Activated CD4-positive, alpha-beta T cell treated with anti-CD3 and anti-CD28 coated beads, Interleukin-2, amount 50 U/mL, for 4 hours (primary cell): ENCODE data around the gene SCP2.

Experiments used
- DNase-seq, 2 experiments: peaks; one replicate each; pipeline ENCODE4 v3.0.0-alpha.2; 2020

The SCP2 gene

GRCh38 chr1:53046930-53047329 lies 119.9 kb downstream of the SCP2 start:
- DNase-seq, result no peak

- no peak for DNase-seq
These were observed 121.0 kb downstream of the SCP2 start for GRCh38 chr1:53047737-53048736.

- no peak for DNase-seq
These were observed 122.0 kb downstream of the SCP2 start for GRCh38 chr1:53048960-53049573.

GRCh38 chr1:53049574-53049967 lies 122.5 kb downstream of the SCP2 start:
- DNase-seq, result no peak

- no peak for DNase-seq
These were observed 123.2 kb downstream of the SCP2 start for GRCh38 chr1:53050310-53050709.

- no peak for DNase-seq
These were observed 124.6 kb downstream of the SCP2 start for GRCh38 chr1:53051676-53052075.

GRCh38 chr1:53057127-53057526 lies 130.1 kb downstream of the SCP2 start:
- no peak for DNase-seq

GRCh38 chr1:53060579-53060978 lies 133.5 kb downstream of the SCP2 start:
- no peak for DNase-seq

- DNase-seq, result no peak
These were observed 134.2 kb downstream of the SCP2 start for GRCh38 chr1:53061123-53061858.

- DNase-seq, result no peak
These were observed 135.0 kb downstream of the SCP2 start, which contains the start of gene PODN for GRCh38 chr1:53061859-53062707. Gene PODN (plus strand): TSS chr1:53062213. CDS start chr1:53069856, 7,643 bp downstream.

- DNase-seq, result no peak
These were observed 135.9 kb downstream of the SCP2 start for GRCh38 chr1:53062708-53063591.

- no peak for DNase-seq
These were observed 136.9 kb downstream of the SCP2 start for GRCh38 chr1:53063744-53064515.

GRCh38 chr1:53065391-53065790 lies 138.3 kb downstream of the SCP2 start:
- DNase-seq, result no peak

GRCh38 chr1:53066488-53066887 lies 139.4 kb downstream of the SCP2 start:
- no peak for DNase-seq

- no peak for DNase-seq
These were observed 140.0 kb downstream of the SCP2 start for GRCh38 chr1:53066891-53067738.

GRCh38 chr1:53067886-53068285 lies 140.8 kb downstream of the SCP2 start:
- DNase-seq, result no peak

- DNase-seq, result no peak
These were observed 141.4 kb downstream of the SCP2 start for GRCh38 chr1:53068314-53069099.

- DNase-seq, result no peak
These were observed 142.2 kb downstream of the SCP2 start for GRCh38 chr1:53069265-53069662.
